Astrocyte (in vitro differentiated cells and primary cell): Measurements from ENCODE around the gene YKT6. TPM values are rescaled to one million over a fixed set of nuclear protein-coding genes. Genes with fewer than 3 reads are reported as not detected.
"Not testable (repeated sequence)": the region's sequence is repeated elsewhere in the genome, so short reads cannot be mapped to it uniquely, and the experiment has no call there.

ENCODE experiments used
- DNase-seq: peaks from one replicate; pipeline ENCODE4 v3.0.0-alpha.2; 2010; ENCODE audit warnings: low read depth
- FAIRE-seq: peaks from 2 replicates; lab custom pipeline; 2011; peaks lifted over from hg19 to GRCh38; lab: Jason Lieb, UNC
- H2AFZ ChIP-seq: 2 replicates; pipeline ENCODE4 v1.6.0; 2012; ENCODE audit warnings: low read depth, low read length, inconsistent platforms
- H3K27ac ChIP-seq: 2 replicates; pipeline ENCODE4 v1.5.1; 2011; ENCODE audit warnings: low read depth, low read length, inconsistent platforms
- H3K27me3 ChIP-seq: 2 replicates; pipeline ENCODE4 v1.6.0; 2011; ENCODE audit warnings: low read length, inconsistent platforms; ENCODE audit not compliant: insufficient read depth
- H3K36me3 ChIP-seq: 2 replicates; pipeline ENCODE4 v1.5.1; 2011; ENCODE audit warnings: low read length, inconsistent platforms; ENCODE audit not compliant: insufficient read depth
- H3K4me1 ChIP-seq: 2 replicates; pipeline ENCODE4 v1.5.1; 2011; ENCODE audit warnings: low read length, inconsistent platforms; ENCODE audit not compliant: insufficient read depth
- H3K4me2 ChIP-seq: 2 replicates; pipeline ENCODE4 v1.6.0; 2012; ENCODE audit warnings: low read length, inconsistent platforms
- H3K4me3 ChIP-seq: 2 replicates; pipeline ENCODE4 v1.5.1; 2011; ENCODE audit warnings: low read depth, mild to moderate bottlenecking, low read length, inconsistent platforms; ENCODE audit not compliant: insufficient read depth
- H3K79me2 ChIP-seq: 2 replicates; pipeline ENCODE4 v1.6.0; 2012; ENCODE audit warnings: mild to moderate bottlenecking, low read length, inconsistent platforms; ENCODE audit not compliant: insufficient read depth
- H3K9ac ChIP-seq: 2 replicates; pipeline ENCODE4 v1.6.0; 2012; ENCODE audit warnings: mild to moderate bottlenecking, low read length, inconsistent platforms
- H3K9me3 ChIP-seq: 2 replicates; pipeline ENCODE4 v1.5.1; 2012; ENCODE audit warnings: low read depth, mild to moderate bottlenecking, low read length, inconsistent platforms; ENCODE audit not compliant: insufficient read depth
- H4K20me1 ChIP-seq: 2 replicates; pipeline ENCODE4 v1.6.0; 2012; ENCODE audit warnings: low read length, inconsistent platforms; ENCODE audit not compliant: insufficient read depth
- H3K27ac Mint-ChIP-seq: one replicate; pipeline ENCODE4 v1.8.0; 2021; ENCODE audit warnings: mild to moderate bottlenecking, mixed read lengths; ENCODE audit not compliant: unreplicated experiment
- H3K27me3 Mint-ChIP-seq: one replicate; pipeline ENCODE4 v1.8.0; 2021; ENCODE audit warnings: low read depth, mixed read lengths; ENCODE audit not compliant: unreplicated experiment
- H3K36me3 Mint-ChIP-seq: one replicate; pipeline ENCODE4 v1.8.0; 2021; ENCODE audit warnings: low read depth, mixed read lengths; ENCODE audit not compliant: unreplicated experiment
- H3K4me1 Mint-ChIP-seq: one replicate; pipeline ENCODE4 v1.8.0; 2021; ENCODE audit warnings: low read depth, mixed read lengths; ENCODE audit not compliant: unreplicated experiment
- H3K4me3 Mint-ChIP-seq: one replicate; pipeline ENCODE4 v1.8.0; 2021; ENCODE audit warnings: mild to moderate bottlenecking, moderate library complexity, mixed read lengths; ENCODE audit not compliant: unreplicated experiment
- H3K9me3 Mint-ChIP-seq: one replicate; pipeline ENCODE4 v1.8.0; 2021; ENCODE audit warnings: mild to moderate bottlenecking, mixed read lengths; ENCODE audit not compliant: unreplicated experiment
- EZH2 ChIP-seq: IDR thresholded peaks from 2 replicates; pipeline ENCODE4 v1.6.1; 2012; ENCODE audit warnings: mild to moderate bottlenecking, low read length, inconsistent platforms; ENCODE audit not compliant: insufficient read depth
- total RNA-seq: library from RNA; stranded (reverse); gene quantifications from 2 replicates; pipeline ENCODE4 v1.2.1, GENCODE V29; 2021
- TF ChIP-seq, protein P1 (sequence below): IDR thresholded peaks from 2 replicates; pipeline ENCODE4 v1.5.1; 2011; ENCODE audit warnings: low read depth, mild to moderate bottlenecking, inconsistent platforms, low read length, moderate library complexity; ENCODE audit not compliant: insufficient read depth

Gene YKT6
- total RNA-seq, 1 donor from 2014 or later: 216 TPM

DNA sequence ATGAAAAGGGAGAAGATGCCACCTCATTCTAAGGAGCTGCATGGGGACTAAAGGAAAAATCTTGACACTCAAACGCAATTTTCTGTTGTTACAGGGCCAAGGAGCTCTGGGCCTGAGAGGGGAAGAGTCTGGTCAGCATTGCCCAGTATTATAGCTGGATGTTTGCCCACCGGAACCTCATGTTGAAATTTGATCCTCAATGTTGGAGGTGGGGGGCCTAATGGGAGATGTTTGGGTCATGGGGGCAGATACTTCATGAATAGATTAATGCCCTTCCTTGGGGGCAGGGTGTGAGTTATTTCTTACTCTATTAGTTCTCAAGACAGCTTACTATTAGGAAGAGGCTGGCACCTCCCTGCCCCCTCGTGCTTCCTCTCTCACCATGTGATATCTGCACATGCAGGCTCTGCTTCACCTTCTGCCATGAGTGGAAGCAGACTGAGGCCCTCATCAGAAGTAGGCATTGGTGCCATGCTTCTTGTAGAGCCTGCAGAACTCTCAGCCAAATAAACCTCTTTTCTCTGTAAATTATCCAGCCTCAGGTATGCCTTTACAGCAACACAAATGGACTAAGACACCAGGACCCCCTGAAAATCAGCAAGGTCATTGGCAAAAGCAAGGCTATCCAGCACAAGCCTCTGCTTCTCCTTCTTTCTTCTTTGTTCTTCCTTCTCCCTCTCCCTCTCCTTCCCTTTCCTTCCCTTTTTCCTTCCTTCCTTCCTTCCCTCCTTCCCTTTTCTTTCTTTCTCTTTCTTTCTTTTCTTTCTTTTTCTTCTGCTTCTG, 26.7 kb upstream of the YKT6 start:
- Histone ChIP-seq H3K9me3 (no peaks in the 10 kb centered on the region), H3K4me2 (no peak overlapping the region), H3K36me3 (no peaks in the 10 kb centered on the region), H4K20me1 (no peaks in the 10 kb centered on the region), H3K4me1 (peaks cover 13% of the 10 kb centered on the region), H3K27me3 (no peaks in the 10 kb centered on the region), H3K27ac (no peak overlapping the region), H3K4me3 (no peak overlapping the region), H3K9ac (no peak overlapping the region), H2AFZ (no peak overlapping the region), H3K79me2 (no peaks in the 10 kb centered on the region)
- H3K27ac Mint-ChIP-seq: peak overlapping the region; percentile 44
- peaks cover 13% of the 10 kb centered on the region for H3K27me3 Mint-ChIP-seq
- peaks cover 8% of the 10 kb centered on the region for H3K9me3 Mint-ChIP-seq
- no peak for TF ChIP-seq EZH2
- TF ChIP-seq, protein P1, sequence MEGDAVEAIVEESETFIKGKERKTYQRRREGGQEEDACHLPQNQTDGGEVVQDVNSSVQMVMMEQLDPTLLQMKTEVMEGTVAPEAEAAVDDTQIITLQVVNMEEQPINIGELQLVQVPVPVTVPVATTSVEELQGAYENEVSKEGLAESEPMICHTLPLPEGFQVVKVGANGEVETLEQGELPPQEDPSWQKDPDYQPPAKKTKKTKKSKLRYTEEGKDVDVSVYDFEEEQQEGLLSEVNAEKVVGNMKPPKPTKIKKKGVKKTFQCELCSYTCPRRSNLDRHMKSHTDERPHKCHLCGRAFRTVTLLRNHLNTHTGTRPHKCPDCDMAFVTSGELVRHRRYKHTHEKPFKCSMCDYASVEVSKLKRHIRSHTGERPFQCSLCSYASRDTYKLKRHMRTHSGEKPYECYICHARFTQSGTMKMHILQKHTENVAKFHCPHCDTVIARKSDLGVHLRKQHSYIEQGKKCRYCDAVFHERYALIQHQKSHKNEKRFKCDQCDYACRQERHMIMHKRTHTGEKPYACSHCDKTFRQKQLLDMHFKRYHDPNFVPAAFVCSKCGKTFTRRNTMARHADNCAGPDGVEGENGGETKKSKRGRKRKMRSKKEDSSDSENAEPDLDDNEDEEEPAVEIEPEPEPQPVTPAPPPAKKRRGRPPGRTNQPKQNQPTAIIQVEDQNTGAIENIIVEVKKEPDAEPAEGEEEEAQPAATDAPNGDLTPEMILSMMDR: no peak
- no peak overlapping the region for H3K4me3 Mint-ChIP-seq
- DNase-seq (no peak), FAIRE-seq (no peak)
- peaks cover 8% of the 10 kb centered on the region for H3K36me3 Mint-ChIP-seq
- peaks cover 13% of the 10 kb centered on the region for H3K4me1 Mint-ChIP-seq

DNA sequence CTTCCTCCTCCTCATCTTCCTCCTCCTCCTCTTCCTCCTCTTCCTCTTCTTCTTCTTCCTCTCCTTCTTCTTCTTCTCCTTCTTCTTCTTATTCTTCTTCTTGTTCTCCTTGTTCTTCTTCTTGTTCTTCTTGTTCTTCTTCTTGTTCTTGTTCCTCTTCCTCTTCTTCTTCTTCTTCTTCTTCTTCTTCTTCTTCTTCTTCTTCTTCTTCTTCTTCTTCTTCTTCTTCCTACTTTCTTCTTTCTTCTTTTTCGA, 26.2 kb upstream of the YKT6 start:
- Mint-ChIP-seq H3K4me1 (peaks cover 13% of the 10 kb centered on the region), H3K27me3 (peaks cover 13% of the 10 kb centered on the region)
- H3K4me3 ChIP-seq, H3K4me3 Mint-ChIP-seq, FAIRE-seq, H3K27ac Mint-ChIP-seq, H3K4me2 ChIP-seq, H3K79me2 ChIP-seq, H3K27ac ChIP-seq, H3K27me3 ChIP-seq, H3K36me3 ChIP-seq, H3K36me3 Mint-ChIP-seq, H3K9me3 ChIP-seq, H4K20me1 ChIP-seq, H2AFZ ChIP-seq, H3K9ac ChIP-seq, DNase-seq, H3K9me3 Mint-ChIP-seq: not testable (repeated sequence)
- H3K4me1 ChIP-seq: peaks cover 13% of the 10 kb centered on the region

DNA sequence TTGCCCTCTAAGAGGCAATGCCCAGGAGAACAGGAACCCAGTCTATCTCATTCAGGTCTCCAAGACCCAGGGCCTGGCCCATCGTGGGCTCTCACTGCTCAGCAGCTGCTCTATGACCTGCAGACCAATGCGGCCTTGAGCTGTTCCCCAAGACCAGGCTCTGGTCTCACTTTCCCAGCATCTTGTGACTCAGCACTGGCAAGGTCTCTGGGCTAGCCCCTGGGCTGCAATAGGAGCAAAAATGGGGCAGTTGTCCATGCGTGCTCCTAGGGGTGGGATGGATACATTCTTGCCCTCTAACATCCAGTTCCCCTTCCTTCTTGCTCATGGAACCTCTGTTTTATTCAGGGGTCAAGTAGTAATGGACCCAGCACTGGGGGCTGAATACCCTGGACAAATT, 25.0 kb upstream of the YKT6 start:
- H3K36me3 Mint-ChIP-seq: peaks cover 6% of the 10 kb centered on the region
- Histone ChIP-seq H3K27me3 (no peaks in the 10 kb centered on the region), H3K79me2 (no peaks in the 10 kb centered on the region), H3K27ac (no peak overlapping the region), H3K9ac (no peak overlapping the region), H3K4me2 (no peak overlapping the region), H3K36me3 (no peaks in the 10 kb centered on the region), H3K4me1 (peaks cover 13% of the 10 kb centered on the region), H4K20me1 (no peaks in the 10 kb centered on the region), H3K9me3 (no peaks in the 10 kb centered on the region), H3K4me3 (no peak overlapping the region), H2AFZ (no peak overlapping the region)
- peaks cover 12% of the 10 kb centered on the region for H3K27me3 Mint-ChIP-seq
- DNase-seq (no peak), FAIRE-seq (no peak)
- peak overlapping the region; percentile 34 for H3K27ac Mint-ChIP-seq
- peaks cover 6% of the 10 kb centered on the region for H3K9me3 Mint-ChIP-seq
- TF ChIP-seq EZH2: no peak
- TF ChIP-seq, protein P1: no peak
- peaks cover 13% of the 10 kb centered on the region for H3K4me1 Mint-ChIP-seq
- H3K4me3 Mint-ChIP-seq: no peak overlapping the region
